GM18498 (cell line): ENCODE measurements around the gene SYCN.

ENCODE experiments used
- ATAC-seq: cut with Tn5 transposase; IDR thresholded peaks from one replicate; pipeline ENCODE4 v1.9.1; 2021; ENCODE audit warnings: mild to moderate bottlenecking, moderate library complexity; ENCODE audit not compliant: unreplicated experiment

Gene SYCN

DNA sequence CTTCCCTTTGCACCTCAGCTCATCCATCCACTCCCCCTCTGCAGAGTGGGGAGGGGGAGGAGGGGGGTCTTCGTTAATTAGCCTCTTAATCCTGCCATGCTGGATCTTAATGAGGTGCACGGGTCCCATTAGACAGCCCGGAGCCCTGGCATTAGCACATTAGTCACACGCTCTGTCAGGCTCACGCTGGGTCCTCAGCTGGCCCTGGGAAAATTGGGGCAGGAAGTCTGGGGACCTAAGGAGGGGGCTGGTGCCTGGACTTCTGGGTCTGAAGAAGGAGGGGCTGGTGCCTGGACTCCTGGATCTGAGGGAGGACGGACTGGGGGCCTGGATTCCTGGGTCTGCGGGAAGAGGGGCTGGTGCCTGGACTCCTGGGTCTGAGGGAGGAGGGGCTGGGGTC is 7.7 kb downstream of the SYCN start:
- ATAC-seq, result no peak

DNA sequence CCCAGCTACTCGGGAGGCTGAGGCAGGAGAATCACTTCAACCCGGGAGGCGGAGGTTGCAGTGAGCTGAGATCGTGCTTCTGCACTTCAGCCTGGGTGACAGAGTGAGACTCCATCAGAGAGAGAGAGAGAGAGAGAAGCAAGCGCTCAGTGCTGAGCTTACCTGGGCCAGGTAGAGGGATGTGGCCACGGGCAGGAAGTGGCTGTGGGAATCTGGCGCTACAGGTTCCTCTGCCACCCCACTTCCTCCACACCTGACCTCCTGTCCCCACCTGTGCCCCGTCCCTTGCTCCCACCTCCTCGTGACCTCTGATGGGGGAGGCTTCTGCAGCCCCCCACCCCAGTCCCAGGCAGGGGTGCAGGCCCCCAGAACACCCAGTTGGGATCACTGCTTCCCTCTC is 8.3 kb downstream of the SYCN start:
- ATAC-seq, result no peak

DNA sequence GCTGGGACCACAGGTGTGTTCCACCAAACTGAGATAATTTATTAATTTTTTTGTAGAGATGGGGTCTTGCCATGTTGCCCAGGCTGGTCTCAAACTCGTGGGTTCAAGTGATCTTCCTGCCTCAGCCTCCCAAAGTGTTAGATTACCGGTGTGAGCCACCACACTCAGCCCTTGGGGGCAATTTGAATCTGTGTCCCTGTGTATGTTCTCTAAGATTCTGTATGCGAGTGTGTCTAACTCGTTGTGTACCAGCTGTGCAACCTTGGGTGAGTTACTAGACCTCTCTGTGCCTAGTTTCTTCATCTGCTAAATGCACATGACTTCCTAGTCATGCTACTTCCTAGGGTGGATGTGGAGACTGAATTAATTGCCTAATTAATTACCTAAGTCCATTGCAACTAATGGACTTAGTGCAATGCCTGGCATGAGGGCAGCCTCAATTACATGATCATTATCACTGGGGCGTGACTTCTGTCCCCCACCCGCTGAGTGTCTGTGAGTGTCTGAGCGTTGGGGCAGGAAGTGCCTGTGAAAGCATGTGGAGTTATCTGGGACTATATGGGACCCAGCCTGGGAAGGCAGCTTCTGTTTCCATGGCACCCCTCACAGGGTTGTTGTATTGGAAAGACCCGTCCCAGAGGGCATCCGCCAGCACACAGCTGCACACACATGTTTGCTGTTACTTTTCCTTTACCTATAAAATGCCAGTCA is 9.1 kb downstream of the SYCN start:
- ATAC-seq, result no peak

DNA sequence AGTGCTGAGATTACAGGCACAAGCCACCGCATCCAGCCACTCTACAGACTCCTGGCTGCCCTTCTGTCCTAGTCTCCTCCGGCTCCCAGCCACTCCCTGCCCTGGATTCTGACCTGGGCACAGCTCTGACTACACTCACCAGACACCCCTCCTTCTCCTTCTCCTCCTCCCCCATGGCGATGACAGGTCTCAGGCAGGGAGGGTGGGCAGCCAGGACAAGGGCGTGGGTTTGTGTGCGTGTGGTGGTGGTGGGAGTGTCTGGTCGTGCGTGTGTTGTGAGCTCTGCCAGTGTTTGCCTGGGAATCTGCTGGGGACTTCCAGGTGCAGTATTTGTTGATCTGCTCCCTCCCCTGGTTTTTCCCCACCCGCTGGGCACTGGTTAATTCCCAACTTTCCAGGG is 10.3 kb downstream of the SYCN start:
- no peak for ATAC-seq

DNA sequence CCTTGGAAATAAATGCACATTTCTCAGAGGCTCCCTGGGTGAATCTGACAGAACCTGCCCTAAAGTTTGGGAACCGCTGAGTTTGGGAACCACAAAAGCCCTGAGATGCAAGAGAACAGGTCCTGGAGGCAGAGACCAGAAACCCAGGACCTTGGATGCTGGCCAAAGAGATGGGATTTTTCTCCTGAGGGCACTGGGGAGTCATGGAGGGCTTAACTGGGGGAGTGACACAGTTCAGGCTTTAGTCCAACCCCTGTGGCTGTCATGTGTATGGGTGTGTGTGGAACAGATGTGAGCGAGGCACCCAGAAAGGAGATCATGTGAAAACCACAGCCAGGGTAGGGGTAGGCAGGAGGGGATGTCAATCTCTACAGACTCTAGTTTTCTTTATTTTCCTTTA is 11.2 kb downstream of the SYCN start:
- ATAC-seq, result no peak

DNA sequence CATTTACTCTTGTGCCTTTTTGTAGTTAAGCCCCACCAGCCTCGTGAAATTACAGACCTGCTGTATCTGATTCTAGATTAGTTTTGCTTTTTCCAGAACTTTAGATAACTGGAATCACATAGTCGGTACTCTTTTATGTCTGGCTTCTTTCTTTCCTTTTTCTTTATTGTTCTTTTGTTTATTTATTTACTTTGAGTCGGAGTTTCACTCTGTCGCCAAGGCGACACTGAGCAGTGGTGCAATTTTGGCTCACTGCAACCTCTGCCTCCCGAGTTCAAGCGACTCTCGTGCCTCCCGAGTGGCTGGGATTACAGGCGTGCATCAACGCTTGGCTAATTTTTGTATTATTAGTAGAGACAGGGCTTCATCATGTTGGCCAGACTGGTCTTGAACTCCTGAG is 13.3 kb downstream of the SYCN start:
- ATAC-seq, result no peak

DNA sequence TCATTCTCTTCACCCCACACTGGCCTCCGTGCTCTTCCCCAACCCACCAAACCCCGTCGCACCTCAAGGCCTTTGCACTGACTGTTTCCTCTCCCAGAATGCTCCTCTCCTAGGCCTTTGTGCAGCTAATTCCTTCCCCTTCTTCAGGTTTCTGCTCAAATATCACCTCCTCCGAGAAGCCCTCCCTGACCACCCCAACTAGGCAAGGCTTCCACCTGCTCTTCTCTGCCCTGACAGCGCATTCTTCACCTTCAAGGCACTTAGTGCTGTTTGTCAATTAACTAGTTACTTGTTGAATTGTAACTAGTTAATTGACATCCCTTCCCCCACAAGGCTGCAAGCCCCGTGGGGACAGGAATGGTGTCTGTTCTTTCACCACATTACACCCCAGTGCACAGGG is 15.1 kb downstream of the SYCN start:
- ATAC-seq, result no peak

DNA sequence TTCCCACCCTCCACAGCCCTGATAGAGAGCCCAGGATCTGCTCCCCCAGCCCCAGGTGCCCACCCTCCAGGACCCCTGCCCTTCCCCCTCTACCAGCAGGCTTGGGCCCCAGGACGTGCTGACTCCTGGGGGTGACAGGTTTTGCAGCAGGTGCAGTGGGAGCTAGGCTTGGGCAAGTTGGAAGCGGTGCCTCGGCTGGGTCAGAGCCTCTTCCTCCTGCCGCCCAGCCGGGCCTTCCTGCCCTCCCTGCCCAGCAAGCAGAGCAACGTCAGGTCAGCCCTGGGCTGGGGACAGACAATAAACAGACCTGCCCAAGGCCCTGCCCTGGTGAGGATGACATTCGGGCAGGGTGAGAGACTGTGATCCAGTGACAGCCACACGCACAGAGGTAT is 16.5 kb downstream of the SYCN start:
- no peak for ATAC-seq

DNA sequence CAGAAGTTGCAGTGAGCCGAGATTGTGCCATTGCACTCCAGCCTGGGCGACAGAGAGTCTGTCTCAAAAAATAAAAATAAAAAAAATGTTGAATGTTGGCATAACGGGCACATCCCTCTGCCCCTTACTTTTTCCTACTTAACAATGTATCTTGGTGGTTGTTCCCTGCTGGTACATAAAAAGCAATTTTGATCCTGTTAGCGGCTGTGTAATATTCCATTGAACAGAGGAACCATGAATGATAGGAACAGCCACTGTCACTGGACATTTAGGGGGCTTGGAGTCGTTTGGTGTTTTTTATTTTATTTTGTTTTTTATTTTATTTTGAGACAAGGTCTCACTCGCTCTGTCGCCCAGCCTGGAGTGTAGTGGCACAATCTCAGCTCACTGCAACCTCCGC is 17.7 kb downstream of the SYCN start:
- ATAC-seq, result no peak

DNA sequence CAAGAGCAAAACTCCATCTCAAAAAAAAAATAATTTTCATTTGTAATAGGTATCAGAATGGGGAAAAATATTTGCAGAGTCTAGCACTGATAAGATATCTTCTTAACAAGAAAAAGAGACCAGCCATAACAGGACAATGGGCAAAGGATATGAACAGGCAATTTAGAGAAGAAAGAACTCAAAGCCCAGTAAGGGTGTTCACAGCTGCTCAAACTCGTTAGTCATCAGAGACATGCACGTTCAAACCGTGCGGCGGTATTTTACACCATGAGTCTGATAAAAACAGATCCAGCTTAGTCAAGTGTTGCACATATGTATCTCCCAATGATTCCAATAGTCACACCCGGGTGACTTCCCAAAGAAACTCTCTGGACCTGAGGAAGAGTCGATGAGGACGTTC is 21.0 kb downstream of the SYCN start:
- ATAC-seq, result no peak

DNA sequence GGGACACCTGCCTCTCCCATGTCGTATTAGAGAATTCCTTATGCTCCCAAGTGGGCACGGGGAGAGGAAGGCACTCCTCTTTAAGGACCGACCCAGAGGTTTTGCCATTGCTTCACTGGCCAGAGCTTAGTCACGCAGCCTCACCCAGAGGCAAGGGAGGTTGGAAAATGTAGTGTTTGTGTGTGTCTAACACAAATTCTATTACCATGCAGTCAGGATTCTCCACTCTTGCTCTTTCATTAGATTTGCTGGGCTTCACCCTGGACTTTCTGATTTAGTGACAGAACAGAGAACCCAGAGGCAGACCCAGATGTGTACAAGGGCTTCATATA is 21.9 kb downstream of the SYCN start:
- no peak for ATAC-seq

DNA sequence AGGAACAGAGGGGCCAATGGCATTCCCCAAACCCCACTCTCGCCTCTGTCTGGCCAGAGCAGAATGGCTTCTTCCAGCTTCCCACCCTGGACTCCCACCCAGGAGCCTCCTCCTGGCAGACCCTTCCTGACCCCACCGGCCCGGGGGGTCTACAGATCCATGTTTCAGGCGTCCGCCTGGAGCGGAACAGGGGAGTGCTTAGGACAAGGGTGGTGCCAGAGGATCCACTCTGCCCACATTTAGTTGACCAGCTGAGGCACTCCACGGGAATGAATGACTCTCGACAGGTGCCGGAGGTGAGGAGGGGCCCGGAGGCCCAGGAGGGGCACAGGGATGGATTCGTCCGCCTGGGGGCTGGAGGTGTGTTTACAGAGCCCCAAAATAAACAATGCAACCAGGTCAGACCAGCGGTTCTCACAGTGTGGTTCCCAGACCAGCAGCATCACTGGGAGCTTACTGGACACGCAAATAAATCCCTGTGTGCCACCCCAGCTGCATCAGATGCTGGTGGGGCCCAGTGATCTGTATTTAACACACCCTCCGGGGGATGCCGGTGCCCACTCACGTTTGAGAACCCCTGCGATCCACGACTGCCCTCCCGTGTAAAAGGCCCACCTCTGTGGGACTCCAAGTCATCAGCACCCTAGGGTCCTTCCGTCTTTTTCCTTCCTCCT is 22.4 kb downstream of the SYCN start:
- ATAC-seq, result no peak

DNA sequence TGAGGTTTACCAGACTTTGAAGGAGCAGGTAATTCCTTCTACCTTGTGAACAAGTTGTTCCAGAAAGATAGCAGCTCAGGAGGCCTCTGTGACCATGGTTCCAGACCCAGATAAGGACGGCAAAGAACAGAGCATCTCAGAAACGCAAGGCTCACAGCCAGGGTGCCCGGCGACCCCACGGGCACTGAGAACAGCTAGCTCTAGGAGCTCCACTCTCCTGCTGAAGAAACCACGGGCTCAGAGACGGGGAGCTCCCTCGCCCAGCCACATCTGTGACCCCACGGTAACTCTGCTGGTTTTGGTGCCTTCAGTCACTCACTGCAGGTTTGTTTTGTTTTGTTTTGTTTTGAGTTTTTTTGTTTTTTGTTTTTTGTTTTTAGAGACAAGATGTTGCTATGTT is 23.3 kb downstream of the SYCN start:
- no peak for ATAC-seq

DNA sequence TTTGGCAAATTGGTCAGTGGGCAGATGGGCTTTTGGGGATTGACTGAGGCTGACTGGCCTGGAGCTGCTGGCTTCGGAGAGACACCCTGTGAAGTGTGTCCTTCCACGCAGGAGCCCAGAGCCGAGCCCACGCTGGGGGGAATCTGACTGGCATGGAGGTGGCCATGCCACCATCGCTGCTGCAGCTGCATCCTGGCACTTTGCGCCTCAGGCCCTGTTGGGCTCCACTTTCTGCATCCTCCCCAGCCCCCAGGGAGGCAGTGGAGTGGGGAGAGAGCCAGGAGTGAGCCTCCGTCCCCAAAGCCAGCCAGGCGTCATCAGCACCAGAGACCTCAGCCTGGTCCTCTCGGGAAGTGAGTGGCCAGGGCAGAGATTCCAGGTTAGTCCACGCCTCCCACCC is 24.3 kb downstream of the SYCN start:
- no peak for ATAC-seq

DNA sequence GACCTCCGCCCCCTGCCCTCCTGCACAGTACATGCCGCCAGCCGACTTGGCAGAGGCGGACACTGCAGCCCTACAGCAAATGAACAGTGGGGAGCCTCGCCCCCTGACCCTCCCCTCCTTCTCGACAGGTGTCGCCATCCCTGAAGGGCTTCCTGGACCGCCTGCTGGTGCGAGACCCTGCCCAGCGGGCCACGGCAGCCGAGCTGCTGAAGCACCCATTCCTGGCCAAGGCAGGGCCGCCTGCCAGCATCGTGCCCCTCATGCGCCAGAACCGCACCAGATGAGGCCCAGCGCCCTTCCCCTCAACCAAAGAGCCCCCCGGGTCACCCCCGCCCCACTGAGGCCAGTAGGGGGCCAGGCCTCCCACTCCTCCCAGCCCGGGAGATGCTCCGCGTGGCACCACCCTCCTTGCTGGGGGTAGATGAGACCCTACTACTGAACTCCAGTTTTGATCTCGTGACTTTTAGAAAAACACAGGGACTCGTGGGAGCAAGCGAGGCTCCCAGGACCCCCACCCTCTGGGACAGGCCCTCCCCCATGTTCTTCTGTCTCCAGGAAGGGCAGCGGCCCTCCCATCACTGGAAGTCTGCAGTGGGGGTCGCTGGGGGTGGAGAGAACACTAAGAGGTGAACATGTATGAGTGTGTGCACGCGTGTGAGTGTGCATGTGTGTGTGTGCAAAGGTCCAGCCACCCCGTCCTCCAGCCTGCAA is 25.6 kb downstream of the SYCN start:
- no peak for ATAC-seq

DNA sequence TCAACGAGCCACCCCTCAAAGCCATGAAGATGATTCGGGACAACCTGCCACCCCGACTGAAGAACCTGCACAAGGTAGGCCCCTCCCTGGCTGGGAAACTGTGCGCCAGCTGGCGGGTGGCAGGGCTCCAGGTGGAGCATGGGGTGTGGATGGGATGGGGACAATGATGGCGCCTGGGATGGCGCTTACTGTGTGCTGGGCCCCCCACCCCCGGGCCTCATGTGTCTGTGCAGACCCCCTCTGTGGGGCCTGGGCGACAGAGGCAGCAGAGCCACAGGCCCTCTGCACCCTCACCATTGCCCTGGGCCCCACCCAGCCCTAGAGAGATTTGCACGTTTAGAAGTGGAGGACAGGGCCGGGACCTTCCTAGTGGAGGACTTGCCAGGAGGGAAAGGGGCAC is 26.3 kb downstream of the SYCN start:
- ATAC-seq, result no peak

DNA sequence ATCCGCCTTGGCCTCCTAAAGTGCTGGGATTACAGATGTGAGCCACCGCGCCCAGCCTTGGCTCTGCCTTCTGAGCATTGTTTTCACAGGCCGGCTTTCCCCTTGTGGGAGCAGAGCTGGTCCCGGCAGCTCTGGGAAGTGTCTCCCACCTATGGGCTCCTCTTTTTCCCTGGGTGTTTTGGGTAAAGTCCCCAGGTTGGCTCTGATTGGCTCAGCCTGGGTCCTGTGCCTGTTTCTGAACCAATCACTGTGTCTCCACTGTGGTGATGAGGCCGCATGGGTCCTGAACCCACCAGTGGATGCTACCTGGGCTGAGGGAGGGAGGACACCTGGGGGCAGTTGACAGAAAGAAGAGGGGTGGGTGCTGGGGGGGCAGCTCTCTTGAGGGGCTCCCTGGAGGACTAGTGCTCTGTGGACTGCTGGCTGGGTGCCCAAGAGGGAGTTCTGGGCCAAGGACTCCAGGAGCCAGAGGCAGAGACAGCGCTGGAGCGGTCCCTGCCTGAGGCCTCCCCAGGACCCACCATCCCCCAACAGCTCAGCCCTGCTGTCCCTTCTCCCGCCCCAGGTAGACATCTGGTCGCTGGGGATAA is 26.9 kb downstream of the SYCN start:
- no peak for ATAC-seq

DNA sequence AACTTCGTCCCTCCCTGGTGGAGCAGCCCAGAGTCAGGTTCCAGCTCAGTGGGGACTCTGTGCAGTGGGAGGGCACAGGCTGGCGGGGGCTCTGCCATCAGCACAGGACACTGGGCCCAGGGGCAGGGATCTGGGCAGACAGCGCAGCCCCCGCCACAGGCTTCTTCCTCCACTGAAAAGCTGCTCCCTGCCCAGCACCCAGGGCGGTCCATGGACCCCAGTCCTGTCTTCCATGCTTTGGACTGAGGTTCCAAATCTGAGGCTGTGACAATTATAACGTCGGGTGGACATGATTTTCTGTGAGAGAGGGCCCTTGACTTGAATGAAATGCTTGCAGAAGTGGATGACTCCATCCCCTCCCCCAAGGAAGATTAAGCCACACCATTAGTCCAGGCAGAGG is 28.5 kb downstream of the SYCN start:
- ATAC-seq, result no peak

DNA sequence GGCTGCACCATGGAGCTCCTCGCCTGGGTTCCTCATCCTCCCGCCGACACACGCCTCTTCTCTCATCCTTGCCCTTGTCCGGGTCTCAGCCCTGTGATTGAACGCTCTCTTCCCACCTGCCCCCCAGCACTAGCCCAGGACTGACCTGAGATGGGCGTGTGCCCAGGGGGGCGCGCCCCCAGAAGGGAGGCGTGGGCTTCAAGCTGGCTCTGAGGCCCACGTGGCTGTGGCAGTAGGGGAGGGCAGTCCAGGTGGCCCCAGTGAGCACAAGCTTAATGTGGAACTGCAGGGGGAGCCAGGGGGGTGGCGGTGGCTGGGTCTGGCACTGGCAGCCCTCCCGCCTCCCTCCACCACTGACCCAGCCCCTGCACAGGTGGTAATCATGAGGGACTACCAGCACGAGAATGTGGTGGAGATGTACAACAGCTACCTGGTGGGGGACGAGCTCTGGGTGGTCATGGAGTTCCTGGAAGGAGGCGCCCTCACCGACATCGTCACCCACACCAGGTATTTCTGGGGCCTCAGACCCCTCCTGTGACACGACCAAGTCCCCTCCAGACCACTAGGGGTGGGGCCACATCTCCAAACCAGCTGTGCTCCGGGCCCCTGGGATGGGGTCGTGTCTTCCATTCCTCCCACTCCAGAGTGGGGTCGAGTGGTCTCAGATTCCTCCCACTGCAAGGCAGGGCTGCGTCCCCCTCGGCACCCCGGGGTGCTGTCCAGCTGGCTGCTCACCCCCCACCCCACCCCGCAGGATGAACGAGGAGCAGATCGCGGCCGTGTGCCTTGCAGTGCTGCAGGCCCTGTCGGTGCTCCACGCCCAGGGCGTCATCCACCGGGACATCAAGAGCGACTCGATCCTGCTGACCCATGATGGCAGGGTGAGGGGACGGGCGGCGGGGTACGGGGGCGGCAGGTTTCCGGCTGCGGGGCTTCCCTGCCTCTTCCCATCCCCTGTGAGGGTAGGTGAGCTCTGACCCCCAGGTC is 29.2 kb downstream of the SYCN start:
- ATAC-seq, result no peak

DNA sequence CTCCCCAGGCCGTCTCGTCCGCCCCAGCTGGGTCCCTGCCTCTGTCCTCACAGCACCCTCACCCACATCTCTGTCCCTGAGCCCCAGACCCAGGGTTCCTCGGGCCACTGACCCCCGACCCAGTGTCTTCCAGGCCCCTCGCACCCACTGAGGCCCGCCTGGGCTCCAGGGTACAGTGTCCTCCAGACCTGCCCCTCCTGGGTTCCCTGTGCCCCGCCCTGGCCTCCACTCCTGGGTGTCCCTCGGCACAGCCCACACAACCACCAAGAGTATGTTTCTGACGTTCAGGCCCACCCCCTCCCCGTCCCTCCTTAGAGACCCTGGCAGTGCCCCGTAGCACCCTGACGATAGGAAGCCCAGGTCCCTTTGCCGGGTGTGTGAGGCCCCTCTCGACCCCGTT is 29.9 kb downstream of the SYCN start:
- ATAC-seq, result no peak

DNA sequence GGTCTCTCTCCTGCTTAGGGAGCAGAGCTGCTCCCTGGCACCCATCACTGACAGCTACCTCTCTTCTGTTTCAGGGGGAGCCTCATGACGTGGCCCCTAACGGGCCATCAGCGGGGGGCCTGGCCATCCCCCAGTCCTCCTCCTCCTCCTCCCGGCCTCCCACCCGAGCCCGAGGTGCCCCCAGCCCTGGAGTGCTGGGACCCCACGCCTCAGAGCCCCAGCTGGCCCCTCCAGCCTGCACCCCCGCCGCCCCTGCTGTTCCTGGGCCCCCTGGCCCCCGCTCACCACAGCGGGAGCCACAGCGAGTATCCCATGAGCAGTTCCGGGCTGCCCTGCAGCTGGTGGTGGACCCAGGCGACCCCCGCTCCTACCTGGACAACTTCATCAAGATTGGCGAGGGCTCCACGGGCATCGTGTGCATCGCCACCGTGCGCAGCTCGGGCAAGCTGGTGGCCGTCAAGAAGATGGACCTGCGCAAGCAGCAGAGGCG is 30.5 kb downstream of the SYCN start:
- ATAC-seq, result no peak
